Naive thymus-derived CD4-positive, alpha-beta T cell (primary cell): ENCODE measurements around the gene DNAL4. TPM values are rescaled to one million over a fixed set of nuclear protein-coding genes. Genes with fewer than 3 reads are reported as not detected.
A peak's percentile ranks its signal among the peaks of the same experiment; 100 is the strongest.

ENCODE experiments used
- ATAC-seq: fragments of 150-1000 bp; cut with Tn5 transposase; 2 replicates; pipeline ENCODE4 v1.10.0; 2021; ENCODE audit warnings: mild to moderate bottlenecking, moderate library complexity
- CTCF ChIA-PET: fragments of 350-600 bp; sonication (Branson Sonifier 250); formaldehyde crosslinking; loops from one replicate; lab custom pipeline; 2021; ENCODE audit warnings: antibody characterized with exemption; lab: Charles Lee
- POLR2A ChIA-PET: fragments of 350-600 bp; sonication (Branson Sonifier 250); formaldehyde crosslinking; loops from one replicate; lab custom pipeline; 2021; ENCODE audit warnings: antibody characterized with exemption, inconsistent platforms; lab: Charles Lee
- DNase-seq, 9 donors: peaks; one replicate each; pipeline versions ENCODE4 v3.0.0 to v3.0.0-alpha.2; 2020 to 2022; ENCODE audit warnings: mixed read lengths in 1 of 9
- H3K27ac ChIP-seq: one replicate; pipeline ENCODE4 v1.7.0; 2013; ENCODE audit warnings: mild to moderate bottlenecking, low read depth, low read length, moderate library complexity
- H3K27me3 ChIP-seq, 2 donors: one replicate each; pipeline ENCODE4 v1.7.0; 2013; ENCODE audit warnings: low read length in 2 of 2, mild to moderate bottlenecking in 2 of 2, moderate library complexity in 2 of 2; ENCODE audit not compliant: control insufficient read depth in 2 of 2, insufficient read depth in 2 of 2
- H3K36me3 ChIP-seq, 3 experiments: 1 replicate in 2 of 3; 2 replicates in 1 of 3; pipeline ENCODE4 v1.7.0; 2013; ENCODE audit warnings: low read length in 3 of 3, mild to moderate bottlenecking in 3 of 3, moderate library complexity in 1 of 3; ENCODE audit not compliant: insufficient read depth in 3 of 3, control insufficient read depth in 2 of 3
- H3K4me1 ChIP-seq, 2 donors: one replicate each; pipeline ENCODE4 v1.7.0; 2013; ENCODE audit warnings: low read length in 2 of 2, mild to moderate bottlenecking in 2 of 2, moderate library complexity in 1 of 2; ENCODE audit not compliant: control insufficient read depth in 2 of 2, insufficient read depth in 2 of 2
- H3K4me3 ChIP-seq: 2 replicates; pipeline ENCODE4 v1.7.0; 2013; ENCODE audit warnings: mild to moderate bottlenecking, low read length
- H3K9me3 ChIP-seq, 3 experiments: 1 replicate in 2 of 3; 2 replicates in 1 of 3; pipeline ENCODE4 v1.7.0; 2013; ENCODE audit warnings: low read length in 3 of 3; ENCODE audit not compliant: control insufficient read depth in 2 of 3
- H3K27ac Mint-ChIP-seq, 9 donors: one replicate each; pipeline ENCODE4 v1.8.0; 2020 to 2022; ENCODE audit warnings: mixed read lengths in 9 of 9, mild to moderate bottlenecking in 8 of 9, moderate library complexity in 5 of 9, inconsistent platforms in 2 of 9
- H3K27me3 Mint-ChIP-seq, 5 donors: one replicate each; pipeline ENCODE4 v1.8.0; 2021 to 2022; ENCODE audit warnings: mixed read lengths in 5 of 5, mild to moderate bottlenecking in 1 of 5
- H3K36me3 Mint-ChIP-seq, 5 donors: one replicate each; pipeline ENCODE4 v1.8.0; 2020 to 2022; ENCODE audit warnings: mixed read lengths in 5 of 5, mild to moderate bottlenecking in 3 of 5, inconsistent platforms in 1 of 5
- H3K4me1 Mint-ChIP-seq, 7 donors: one replicate each; pipeline ENCODE4 v1.8.0; 2020 to 2022; ENCODE audit warnings: mixed read lengths in 7 of 7, mild to moderate bottlenecking in 3 of 7, inconsistent platforms in 1 of 7
- H3K4me3 Mint-ChIP-seq, 10 donors: one replicate each; pipeline ENCODE4 v1.8.0; 2020 to 2022; ENCODE audit warnings: mild to moderate bottlenecking in 10 of 10, mixed read lengths in 10 of 10, moderate library complexity in 6 of 10, inconsistent platforms in 2 of 10
- H3K9me3 Mint-ChIP-seq, 11 donors: one replicate each; pipeline ENCODE4 v1.8.0; 2020 to 2022; ENCODE audit warnings: mixed read lengths in 11 of 11, mild to moderate bottlenecking in 4 of 11, inconsistent platforms in 1 of 11, moderate library complexity in 1 of 11
- intact Hi-C, 2 donors: fragments of 100-400 bp; cut with micrococcal nuclease; formaldehyde crosslinking; loops; one replicate each; pipeline ENCODE4 v1.15.1; 2023
- polyA plus RNA-seq, 2 donors: library from polyadenylated mRNA; unstranded; fragments of 300-500 nt; fragmentation: Illumina TruSeq; gene quantifications; one replicate each; pipeline ENCODE4 v1.2.3, GENCODE V29; 2021
- total RNA-seq, 6 experiments: library from RNA in 5 of 6; stranded (reverse) in 5 of 6; gene quantifications; 1 replicate in 5 of 6; 2 replicates in 1 of 6; pipeline ENCODE4 v1.2.3 and lab custom pipeline; 2021 to 2026

Gene DNAL4
- total and polyA plus RNA-seq, 7 experiments from 2014 or later = 5.0 to 15.0 (median 9.8) TPM

- ChIA-PET CTCF (interaction anchor here (1.3 kb wide), 1 partner anchor 50 kb away, joined by 4 read pairs; no protein-coding TSS in a partner anchor), POLR2A (interaction anchor here (0.9 to 1.0 kb wide), 3 partner anchors 35 to 136 kb away, joined by 3 to 5 read pairs (median 3); no protein-coding TSS in a partner anchor)
- intact Hi-C loops = loop anchor here in 1 of 2 donors (5.0 kb wide), 1 partner anchor 986 kb away; the partner anchor contains the start of gene GCAT
- ATAC-seq (no peak), DNase-seq (peak in 2 of 9 donors; percentile 5 to 9)
- H3K27me3 ChIP-seq = no peaks in the 10 kb centered on the region
- H3K36me3 ChIP-seq = peaks cover 0 to 8% (median 0%) of the 10 kb centered on the region in 3 experiments
- H3K4me1 ChIP-seq = peaks cover 13 to 20% of the 10 kb centered on the region in 2 donors
- peaks cover 14 to 38% (median 28%) of the 10 kb centered on the region in 7 donors for H3K4me1 Mint-ChIP-seq
- peak overlapping the region; percentile 63 to 96 (median 91) for H3K27ac Mint-ChIP-seq
- peak overlapping the region; percentile 86 to 97 (median 92) for H3K4me3 Mint-ChIP-seq
- H3K9me3 ChIP-seq = no peaks in the 10 kb centered on the region
- H3K27me3 Mint-ChIP-seq = peaks cover 0 to 22% (median 0%) of the 10 kb centered on the region in 5 donors
- peak overlapping the region; percentile 89 for H3K27ac ChIP-seq
- peaks cover 0 to 3% (median 0%) of the 10 kb centered on the region in 11 donors for H3K9me3 Mint-ChIP-seq
- peaks cover 0 to 2% (median 1%) of the 10 kb centered on the region in 5 donors for H3K36me3 Mint-ChIP-seq
- peak overlapping the region; percentile 75 for H3K4me3 ChIP-seq
Observed at GRCh38 chr22:38793317-38793716, 626 bp downstream of the DNAL4 start.

DNA sequence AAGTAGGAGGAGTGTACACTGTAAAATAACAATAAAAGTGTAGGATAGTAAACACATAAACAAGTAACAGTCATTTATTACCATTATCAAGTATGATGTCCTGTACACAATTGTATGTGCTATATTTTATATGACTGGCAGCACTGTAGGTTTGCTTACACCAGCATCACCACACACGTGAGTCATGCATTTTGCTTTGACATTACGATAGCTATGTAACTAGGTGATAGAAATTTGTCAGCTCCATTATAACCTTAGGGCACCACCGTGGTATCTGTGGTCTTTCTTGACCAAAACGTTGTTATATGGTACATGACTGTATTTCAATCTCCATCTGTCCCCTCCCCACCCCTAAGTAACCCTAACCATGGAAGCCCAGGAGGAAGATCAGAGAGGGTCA, 1.1 kb downstream of the DNAL4 start:
- ChIA-PET POLR2A (interaction anchor here (1.0 kb wide), 2 partner anchors 34 to 42 kb away, joined by 3 to 5 read pairs; no protein-coding TSS in a partner anchor), CTCF (interaction anchor here (0.6 to 1.3 kb wide), 2 partner anchors 50 to 69 kb away, joined by 3 to 4 read pairs; no protein-coding TSS in a partner anchor)
- Mint-ChIP-seq H3K27me3 (peaks cover 0 to 17% (median 0%) of the 10 kb centered on the region in 5 donors), H3K36me3 (peaks cover 0 to 7% (median 0%) of the 10 kb centered on the region in 5 donors), H3K4me1 (peaks cover 9 to 34% (median 23%) of the 10 kb centered on the region in 7 donors), H3K4me3 (peak overlapping the region; percentile 86 to 97 (median 92)), H3K9me3 (peaks cover 0 to 2% (median 0%) of the 10 kb centered on the region in 11 donors), H3K27ac (peak overlapping the region; percentile 63 to 96 (median 91))
- peaks cover 0 to 10% (median 0%) of the 10 kb centered on the region in 3 experiments for H3K36me3 ChIP-seq
- intact Hi-C loops = loop anchor here in 1 of 2 donors (5.0 kb wide), 1 partner anchor 986 kb away; the partner anchor contains the start of gene GCAT
- no peaks in the 10 kb centered on the region for H3K27me3 ChIP-seq
- DNase-seq = no peak
- H3K27ac ChIP-seq = peak overlapping the region; percentile 89
- H3K4me1 ChIP-seq = peaks cover 13 to 15% of the 10 kb centered on the region in 2 donors
- no peak for ATAC-seq
- no peaks in the 10 kb centered on the region for H3K9me3 ChIP-seq
- H3K4me3 ChIP-seq = no peak overlapping the region

DNA sequence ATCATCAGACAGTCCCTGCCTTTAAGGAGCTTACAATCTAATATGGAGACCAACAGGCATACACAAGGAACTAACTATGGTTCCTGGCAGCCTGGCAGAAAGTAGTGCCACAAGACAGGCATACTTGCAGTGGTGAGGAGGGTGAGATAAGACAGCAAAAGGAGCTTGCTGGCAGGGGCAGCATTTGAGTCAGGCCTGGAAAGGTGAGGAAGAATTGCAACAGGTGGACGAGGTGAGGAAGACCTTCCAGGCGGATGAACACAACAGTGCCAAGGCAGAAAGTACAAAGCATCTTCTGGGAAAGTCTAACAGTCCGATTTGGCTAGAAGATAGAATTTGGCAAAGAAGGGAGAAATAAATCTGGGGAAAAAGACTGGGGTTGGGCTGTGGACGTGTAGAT, 4.3 kb downstream of the DNAL4 start:
- Mint-ChIP-seq H3K4me3 (no peak overlapping the region), H3K27ac (no peak overlapping the region), H3K4me1 (peaks cover 6 to 16% (median 14%) of the 10 kb centered on the region in 7 donors), H3K9me3 (no peaks in the 10 kb centered on the region), H3K36me3 (peaks cover 0 to 16% (median 0%) of the 10 kb centered on the region in 5 donors), H3K27me3 (no peaks in the 10 kb centered on the region)
- peaks cover 0 to 16% (median 0%) of the 10 kb centered on the region in 3 experiments for H3K36me3 ChIP-seq
- POLR2A ChIA-PET = no interaction called here
- H3K27me3 ChIP-seq = no peaks in the 10 kb centered on the region
- peaks cover 11 to 12% of the 10 kb centered on the region in 2 donors for H3K4me1 ChIP-seq
- H3K4me3 ChIP-seq = no peak overlapping the region
- CTCF ChIA-PET = interaction anchor here (0.6 kb wide), 1 partner anchor 30 kb away, joined by 3 read pairs; no protein-coding TSS in a partner anchor
- DNase-seq (no peak), ATAC-seq (no peak)
- intact Hi-C loops = loop anchor here in 1 of 2 donors (5.0 kb wide), 1 partner anchor 982 kb away; the partner anchor contains the start of gene GCAT
- H3K27ac ChIP-seq = no peak overlapping the region
- H3K9me3 ChIP-seq = no peaks in the 10 kb centered on the region

- intact Hi-C loops = no loop called here
- Mint-ChIP-seq H3K4me1 (peaks cover 7 to 11% (median 9%) of the 10 kb centered on the region in 7 donors), H3K36me3 (peaks cover 0 to 16% (median 0%) of the 10 kb centered on the region in 5 donors), H3K4me3 (no peak overlapping the region), H3K9me3 (no peaks in the 10 kb centered on the region), H3K27me3 (no peaks in the 10 kb centered on the region), H3K27ac (no peak overlapping the region)
- Histone ChIP-seq H3K27me3 (no peaks in the 10 kb centered on the region), H3K4me3 (no peak overlapping the region), H3K27ac (no peak overlapping the region), H3K36me3 (peaks cover 0 to 16% (median 0%) of the 10 kb centered on the region in 3 experiments), H3K4me1 (peaks cover 7% of the 10 kb centered on the region in 2 donors), H3K9me3 (no peaks in the 10 kb centered on the region)
- ChIA-PET CTCF (no interaction called here), POLR2A (no interaction called here)
- DNase-seq (no peak), ATAC-seq (no peak)
Observed at GRCh38 chr22:38788846-38789245, 5.1 kb downstream of the DNAL4 start.

DNA sequence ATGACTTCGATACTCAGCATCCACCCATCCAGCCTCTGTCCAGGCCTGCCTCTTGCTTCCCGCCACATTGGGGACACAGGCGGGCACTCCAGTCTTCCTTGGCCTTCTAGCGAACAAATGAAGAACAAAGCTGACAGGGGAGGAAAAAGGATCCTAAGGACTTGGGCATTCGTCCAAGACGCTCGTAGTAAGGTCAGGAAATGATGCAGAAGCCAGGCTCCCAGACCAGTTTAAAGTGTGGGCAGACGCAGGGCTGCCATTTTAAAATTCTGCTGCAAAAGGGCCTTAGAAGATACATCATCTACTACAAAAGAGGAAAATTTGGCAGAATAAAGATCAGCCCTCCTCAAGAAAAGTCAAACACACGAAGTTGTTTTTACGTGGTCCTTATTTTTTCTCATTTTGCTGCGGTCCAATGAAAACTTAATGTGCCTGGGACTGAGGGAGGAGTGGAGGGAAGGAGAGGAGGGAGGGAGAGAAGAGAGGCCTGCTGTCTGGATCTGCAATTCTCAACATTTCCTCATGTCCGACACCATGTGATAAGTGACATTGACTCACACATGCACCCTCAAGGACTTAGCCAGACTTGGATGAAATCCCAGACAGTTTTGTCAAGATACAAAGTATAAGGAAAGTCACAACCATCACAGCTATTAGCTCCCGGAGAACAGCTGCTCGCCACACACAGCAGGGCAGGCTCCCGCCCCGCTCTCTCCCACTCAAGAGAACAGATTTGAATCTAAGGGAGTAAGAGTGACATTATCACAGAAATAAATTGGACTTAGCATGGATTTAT, 5.7 kb downstream of the DNAL4 start:
- intact Hi-C loops = no loop called here
- DNase-seq (no peak), ATAC-seq (no peak)
- CTCF ChIA-PET = no interaction called here
- H3K9me3 ChIP-seq = no peaks in the 10 kb centered on the region
- H3K4me1 ChIP-seq = peaks cover 2 to 4% of the 10 kb centered on the region in 2 donors
- no peak overlapping the region for H3K4me3 ChIP-seq
- H3K36me3 ChIP-seq = peaks cover 0 to 16% (median 0%) of the 10 kb centered on the region in 3 experiments
- Mint-ChIP-seq H3K27me3 (no peaks in the 10 kb centered on the region), H3K9me3 (no peaks in the 10 kb centered on the region), H3K27ac (no peak overlapping the region), H3K36me3 (peaks cover 0 to 16% (median 0%) of the 10 kb centered on the region in 5 donors), H3K4me3 (no peak overlapping the region), H3K4me1 (peaks cover 3 to 13% (median 5%) of the 10 kb centered on the region in 7 donors)
- no peak overlapping the region for H3K27ac ChIP-seq
- H3K27me3 ChIP-seq = no peaks in the 10 kb centered on the region
- POLR2A ChIA-PET = no interaction called here

- Histone ChIP-seq H3K36me3 (peaks cover 0 to 22% (median 0%) of the 10 kb centered on the region in 3 experiments), H3K9me3 (no peaks in the 10 kb centered on the region), H3K27ac (no peak overlapping the region), H3K4me3 (no peak overlapping the region), H3K27me3 (no peaks in the 10 kb centered on the region), H3K4me1 (no peaks in the 10 kb centered on the region)
- ATAC-seq (no peak), DNase-seq (no peak)
- H3K36me3 Mint-ChIP-seq = peaks cover 0 to 24% (median 7%) of the 10 kb centered on the region in 5 donors
- H3K27me3 Mint-ChIP-seq = no peaks in the 10 kb centered on the region
- H3K4me1 Mint-ChIP-seq = peaks cover 0 to 18% (median 7%) of the 10 kb centered on the region in 7 donors
- intact Hi-C loops = no loop called here
- ChIA-PET CTCF (no interaction called here), POLR2A (no interaction called here)
- H3K4me3 Mint-ChIP-seq = no peak overlapping the region
- H3K9me3 Mint-ChIP-seq = no peaks in the 10 kb centered on the region
- no peak overlapping the region for H3K27ac Mint-ChIP-seq
Observed at GRCh38 chr22:38786631-38787030, 7.3 kb downstream of the DNAL4 start.
